GOT3 (cell line): ENCODE data around the gene NCAPG.

Experiments used
- DNase-seq: peaks from one replicate; lab custom pipeline; 2025; ENCODE audit warnings: mixed read lengths; lab: John Stamatoyannopoulos, UW

NCAPG gene

GRCh38 chr4:17875402-17876070, 64.8 kb downstream of the NCAPG start:
- no peak for DNase-seq

GRCh38 chr4:17876943-17877342, 66.2 kb downstream of the NCAPG start:
- DNase-seq = no peak

GRCh38 chr4:17877661-17878060, 66.9 kb downstream of the NCAPG start:
- DNase-seq = no peak

GRCh38 chr4:17884063-17884462, 73.3 kb downstream of the NCAPG start:
- no peak for DNase-seq

GRCh38 chr4:17884511-17884910, 73.7 kb downstream of the NCAPG start:
- no peak for DNase-seq

- DNase-seq = no peak
These were observed 78.9 kb downstream of the NCAPG start for GRCh38 chr4:17889692-17890091.

- DNase-seq = no peak
These were observed 83.6 kb downstream of the NCAPG start for GRCh38 chr4:17894421-17894820.
